HG03139 (cell line): ENCODE measurements around the gene LRP10.

Experiments used
- ATAC-seq: cut with Tn5 transposase; IDR thresholded peaks from one replicate; pipeline ENCODE4 v1.9.1; 2021; ENCODE audit not compliant: unreplicated experiment

LRP10 gene

GRCh38 chr14:22871224-22872032, at the start of gene LRP10:
Gene LRP10, plus strand, starts transcription at chr14:22871740. Its CDS starts 564 bp downstream, at chr14:22872304.
- ATAC-seq: peak; percentile 74

GRCh38 chr14:22822016-22822570, 49.4 kb upstream of the LRP10 start:
- ATAC-seq: no peak

GRCh38 chr14:22822571-22823098, 48.9 kb upstream of the LRP10 start:
- ATAC-seq: peak; percentile 52

GRCh38 chr14:22824711-22825359, 46.7 kb upstream of the LRP10 start:
- ATAC-seq: no peak

GRCh38 chr14:22829076-22829660, 42.4 kb upstream of the LRP10 start:
- peak; percentile 14 for ATAC-seq

- ATAC-seq: peak; percentile 94
Measured at GRCh38 chr14:22829661-22830442, 41.7 kb upstream of the LRP10 start, which contains the start of gene MRPL52. Gene MRPL52, plus strand, starts transcription at chr14:22829887. Its CDS starts 26 bp downstream, at chr14:22829913.

GRCh38 chr14:22830443-22831010, 41.0 kb upstream of the LRP10 start:
- no peak for ATAC-seq

- no peak for ATAC-seq
Measured at GRCh38 chr14:22835505-22835904, 36.0 kb upstream of the LRP10 start.

GRCh38 chr14:22836301-22837113, 35.0 kb upstream of the LRP10 start, which contains the start of gene MMP14:
Gene MMP14, plus strand, starts transcription at chr14:22836585. Its CDS starts 233 bp downstream, at chr14:22836818.
- no peak for ATAC-seq

GRCh38 chr14:22837114-22837749, 34.3 kb upstream of the LRP10 start:
- ATAC-seq: no peak

- no peak for ATAC-seq
Measured at GRCh38 chr14:22837750-22838538, 33.6 kb upstream of the LRP10 start.

GRCh38 chr14:22838631-22839041, 32.9 kb upstream of the LRP10 start:
- ATAC-seq: no peak

GRCh38 chr14:22839159-22839779, 32.3 kb upstream of the LRP10 start:
- no peak for ATAC-seq

- no peak for ATAC-seq
Measured at GRCh38 chr14:22841311-22841710, 30.2 kb upstream of the LRP10 start.

- no peak for ATAC-seq
Measured at GRCh38 chr14:22841769-22842168, 29.8 kb upstream of the LRP10 start.

GRCh38 chr14:22842211-22843122, 29.1 kb upstream of the LRP10 start:
- ATAC-seq: no peak
